ENCODE data around the gene NOP16. TPM values are rescaled to one million over a fixed set of nuclear protein-coding genes. Genes with fewer than 3 reads are reported as not detected.

The NOP16 gene
- 1 to 10 TPM; 7.5 to 8.4 (median 8.2) TPM for total RNA-seq

- H3K9me3 ChIP-seq: no peaks in the 10 kb centered on the region
- H3K27ac ChIP-seq: peak within 1 kb of the TSS; percentile 86 to 98 (median 95)
- H3K36me3 ChIP-seq: peaks cover 0 to 52% (median 0%) of the 10 kb centered on the region in 3 donors
- peak within 1 kb of the TSS; percentile 51 to 92 (median 73) for H3K4me3 ChIP-seq
- peaks cover 0 to 21% (median 7%) of the 10 kb centered on the region in 4 donors for H3K4me1 ChIP-seq
- H3K27me3 ChIP-seq: no peaks in the 10 kb centered on the region
- TF ChIP-seq POLR2A (IDR thresholded peaks at IDR 0.05): no peak
- TF ChIP-seq CTCF (IDR thresholded peaks at IDR 0.05): peak in 3 of 6 experiments; percentile 42 to 50 (median 46)
- DNase-seq: peak; percentile 99 to 100 (median 100)
Observed at GRCh38 chr5:176388444-176389134, at the start of gene NOP16, which contains the start of gene HIGD2A. Gene NOP16 (minus strand): TSS chr5:176388598. CDS start chr5:176388539, 59 bp downstream. Gene HIGD2A (plus strand): TSS chr5:176388751. CDS start chr5:176388820, 69 bp downstream.

GRCh38 chr5:176436656-176437055, 48.3 kb upstream of the NOP16 start:
- H3K27me3 ChIP-seq: no peaks in the 10 kb centered on the region
- H3K36me3 ChIP-seq: no peaks in the 10 kb centered on the region
- H3K4me1 ChIP-seq: peaks cover 0 to 8% (median 0%) of the 10 kb centered on the region in 4 donors
- H3K4me3 ChIP-seq: peak overlapping the region in 1 of 4 donors; percentile 9
- H3K9me3 ChIP-seq: no peaks in the 10 kb centered on the region
- DNase-seq: no peak
- no peak overlapping the region for H3K27ac ChIP-seq
- TF ChIP-seq CTCF (IDR thresholded peaks at IDR 0.05) (no peak), POLR2A (IDR thresholded peaks at IDR 0.05) (no peak)

- no peak for DNase-seq
- Histone ChIP-seq H3K4me1 (peaks cover 0 to 8% (median 0%) of the 10 kb centered on the region in 4 donors), H3K27ac (no peak overlapping the region), H3K4me3 (no peak overlapping the region), H3K36me3 (no peaks in the 10 kb centered on the region), H3K9me3 (no peaks in the 10 kb centered on the region), H3K27me3 (no peaks in the 10 kb centered on the region)
- TF ChIP-seq POLR2A (IDR thresholded peaks at IDR 0.05): no peak
- no peak for TF ChIP-seq CTCF (IDR thresholded peaks at IDR 0.05)
Observed at GRCh38 chr5:176432707-176433106, 44.3 kb upstream of the NOP16 start.

- Histone ChIP-seq H3K27ac (no peak overlapping the region), H3K9me3 (no peaks in the 10 kb centered on the region), H3K36me3 (no peaks in the 10 kb centered on the region), H3K4me3 (no peak overlapping the region), H3K27me3 (no peaks in the 10 kb centered on the region), H3K4me1 (peaks cover 0 to 9% (median 0%) of the 10 kb centered on the region in 4 donors)
- no peak for TF ChIP-seq POLR2A (IDR thresholded peaks at IDR 0.05)
- no peak for TF ChIP-seq CTCF (IDR thresholded peaks at IDR 0.05)
- no peak for DNase-seq
Observed at GRCh38 chr5:176429972-176430371, 41.6 kb upstream of the NOP16 start.

GRCh38 chr5:176427971-176428370, 39.6 kb upstream of the NOP16 start:
- H3K4me3 ChIP-seq: peak overlapping the region in 1 of 4 donors; percentile 14
- H3K27me3 ChIP-seq: no peaks in the 10 kb centered on the region
- H3K27ac ChIP-seq: peak overlapping the region in 2 of 4 donors; percentile 59 to 68
- TF ChIP-seq POLR2A (IDR thresholded peaks at IDR 0.05) (no peak), CTCF (IDR thresholded peaks at IDR 0.05) (no peak)
- H3K9me3 ChIP-seq: no peaks in the 10 kb centered on the region
- H3K4me1 ChIP-seq: peaks cover 0 to 9% (median 0%) of the 10 kb centered on the region in 4 donors
- H3K36me3 ChIP-seq: no peaks in the 10 kb centered on the region
- peak in 1 of 3 donors; percentile 50 for DNase-seq

Data from Peyer's patch (tissue), 4 donors.